ENCODE data around the gene TTF2.

TTF2 gene

DNA sequence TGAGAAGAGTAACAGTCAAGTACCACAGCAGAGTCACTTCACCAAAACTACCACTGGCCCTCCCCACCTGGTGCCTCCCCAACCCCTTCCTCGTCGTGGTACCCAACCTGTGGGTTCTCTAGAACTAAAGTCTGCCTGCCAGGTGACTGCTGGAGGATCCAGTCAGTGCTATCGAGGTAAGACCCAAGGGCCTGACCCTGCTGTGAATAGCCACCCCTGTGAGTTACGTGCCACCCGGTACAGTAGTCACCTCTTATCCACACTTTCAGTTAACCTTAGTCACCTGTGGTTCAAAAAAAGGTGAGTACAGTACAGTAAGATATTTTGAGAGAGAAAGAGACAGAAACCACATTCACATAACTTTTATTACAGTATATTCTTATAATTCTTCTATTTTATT lies 16.5 kb downstream of the TTF2 start:
- ChIA-PET POLR2A (ENCODE audit: low non-redundant PET) (no interaction called here), CTCF (interaction anchor here (0.6 to 1.1 kb wide), 3 partner anchors 9 to 594 kb away, joined by 3 to 4 read pairs (median 3); no protein-coding TSS in a partner anchor)
- no peak for DNase-seq (ENCODE audit: low spot score)
- no peak for TF ChIP-seq CTCF (conservative IDR thresholded peaks at IDR 0.05; ENCODE audit: low read depth)
- H3K27ac ChIP-seq: peak overlapping the region; percentile 53

DNA sequence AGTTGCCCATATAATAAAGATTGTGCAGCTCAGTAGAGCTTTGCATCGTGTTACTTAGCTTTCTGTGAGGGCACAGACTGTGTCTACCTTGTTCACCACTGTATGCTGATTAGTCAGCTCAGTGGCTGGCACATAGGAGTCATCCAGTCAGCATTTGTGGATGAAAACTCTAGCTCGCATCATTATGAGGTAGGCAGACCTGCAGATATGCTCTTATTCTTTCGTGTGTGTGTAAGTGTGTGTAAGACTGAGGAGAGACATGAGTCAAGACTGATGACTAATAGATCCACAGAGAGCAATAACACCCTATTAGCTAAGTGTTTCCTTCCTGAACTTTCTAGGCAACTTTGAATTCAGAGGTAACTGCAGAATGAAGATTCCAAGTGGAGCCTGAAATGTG lies 17.1 kb downstream of the TTF2 start:
- TF ChIP-seq CTCF (conservative IDR thresholded peaks at IDR 0.05; ENCODE audit: low read depth): no peak
- H3K27ac ChIP-seq: no peak overlapping the region
- CTCF ChIA-PET: interaction anchor here (0.7 to 1.1 kb wide), 2 partner anchors 9 to 595 kb away, joined by 3 read pairs; no protein-coding TSS in a partner anchor
- DNase-seq (ENCODE audit: low spot score): peak; percentile 73
- POLR2A ChIA-PET (ENCODE audit: low non-redundant PET): no interaction called here

DNA sequence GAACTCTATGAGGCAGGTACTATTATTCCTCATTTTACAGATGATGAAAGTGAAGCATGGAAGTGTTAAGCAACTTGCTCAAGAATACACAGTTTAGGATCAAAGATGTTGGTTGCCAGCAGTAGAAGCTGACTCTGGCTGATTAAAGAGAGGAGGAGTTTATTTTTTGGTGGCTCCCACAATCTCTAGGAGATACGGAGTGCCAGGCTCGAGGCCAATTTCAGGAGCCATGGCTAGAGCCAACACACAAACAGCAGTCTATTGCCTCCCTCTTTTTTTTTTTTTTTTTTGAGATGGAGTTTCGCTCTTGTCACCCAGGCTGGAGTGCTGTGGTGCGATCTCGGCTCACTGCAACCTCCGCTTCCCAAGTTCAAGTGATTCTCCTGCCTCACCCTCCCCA lies 19.6 kb downstream of the TTF2 start:
- DNase-seq (ENCODE audit: low spot score): no peak
- H3K27ac ChIP-seq: no peak overlapping the region
- ChIA-PET POLR2A (ENCODE audit: low non-redundant PET) (no interaction called here), CTCF (interaction anchor here (0.7 kb wide), 1 partner anchor 86 kb away, joined by 5 read pairs; no protein-coding TSS in a partner anchor)
- no peak for TF ChIP-seq CTCF (conservative IDR thresholded peaks at IDR 0.05; ENCODE audit: low read depth)

DNA sequence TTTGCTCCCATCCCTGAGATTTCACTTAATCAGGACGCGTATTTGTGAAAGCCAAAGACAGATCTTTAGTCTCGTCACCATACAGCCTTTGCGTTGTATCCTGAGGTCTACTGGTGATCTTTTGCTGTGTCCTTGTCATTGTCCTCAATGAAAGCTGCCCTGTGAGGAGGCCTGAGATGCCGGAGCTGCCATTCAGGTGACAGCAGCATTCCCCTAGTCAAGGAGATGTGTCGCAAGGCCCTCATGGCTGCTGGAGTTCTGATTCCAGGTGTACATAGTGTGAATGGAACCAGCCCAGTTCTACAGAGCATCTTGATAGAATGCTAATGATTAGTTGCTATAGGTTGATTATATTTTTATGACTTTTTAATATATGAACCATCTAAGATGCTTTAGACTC lies 24.1 kb downstream of the TTF2 start:
- H3K27ac ChIP-seq: no peak overlapping the region
- DNase-seq (ENCODE audit: low spot score): no peak
- ChIA-PET POLR2A (ENCODE audit: low non-redundant PET) (no interaction called here), CTCF (no interaction called here)
- no peak for TF ChIP-seq CTCF (conservative IDR thresholded peaks at IDR 0.05; ENCODE audit: low read depth)

DNA sequence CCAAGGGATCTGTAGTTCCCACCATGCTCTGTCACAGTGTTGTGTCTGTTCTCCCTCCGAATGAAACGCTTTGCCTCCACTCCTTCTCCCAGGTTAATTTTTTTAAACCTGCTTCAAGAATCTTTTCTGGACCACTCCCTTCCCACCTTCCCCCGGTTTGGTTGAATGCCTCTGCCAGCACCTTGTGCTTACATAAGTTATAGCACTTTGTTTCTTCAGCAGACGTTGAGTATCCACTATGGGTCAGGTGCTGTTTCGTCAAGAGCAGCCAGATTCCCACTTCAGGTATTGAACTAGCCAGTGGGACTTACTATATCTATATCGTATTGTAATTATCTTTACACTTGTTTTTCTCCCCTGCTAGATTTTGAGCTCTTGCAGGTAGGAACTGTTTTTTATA lies 27.6 kb downstream of the TTF2 start:
- CTCF ChIA-PET: no interaction called here

DNA sequence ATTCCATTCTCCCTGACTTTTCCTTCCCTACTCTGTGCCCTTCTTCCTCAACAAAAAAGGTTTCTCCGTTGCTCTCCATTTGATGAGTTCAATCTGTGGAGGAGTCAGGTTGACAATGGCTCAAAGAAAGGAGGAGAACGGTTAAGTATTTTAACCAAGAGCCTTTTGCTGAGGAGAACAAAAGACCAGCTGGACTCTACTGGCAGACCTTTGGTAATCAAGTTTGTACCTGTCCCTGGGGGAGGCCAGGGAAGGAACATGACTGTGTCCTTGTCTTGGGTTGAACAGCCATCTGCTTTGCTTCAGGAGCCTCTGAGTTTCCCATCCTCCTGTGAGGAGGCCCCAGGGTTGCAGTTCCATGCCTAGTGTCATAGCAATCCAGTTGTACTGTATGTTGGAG lies 29.9 kb downstream of the TTF2 start:
- POLR2A ChIA-PET (ENCODE audit: low non-redundant PET): interaction anchor here (0.6 kb wide), 1 partner anchor 13 kb away, joined by 3 read pairs; no protein-coding TSS in a partner anchor

More for the DNA sequence above, 27.6 kb downstream of the TTF2 start:
- no peak overlapping the region for H3K27ac ChIP-seq
- DNase-seq (ENCODE audit: low spot score): no peak
- TF ChIP-seq CTCF (conservative IDR thresholded peaks at IDR 0.05; ENCODE audit: low read depth): no peak
- POLR2A ChIA-PET (ENCODE audit: low non-redundant PET): no interaction called here

More for the DNA sequence above, 29.9 kb downstream of the TTF2 start:
- TF ChIP-seq CTCF (conservative IDR thresholded peaks at IDR 0.05; ENCODE audit: low read depth): no peak
- CTCF ChIA-PET: no interaction called here
- no peak overlapping the region for H3K27ac ChIP-seq
- no peak for DNase-seq (ENCODE audit: low spot score)

Data from RWPE1 (cell line).